HepG2 (cell line): ENCODE results near the gene WEE1. TPM values are rescaled to one million over a fixed set of nuclear protein-coding genes. Genes with fewer than 3 reads are reported as not detected.

Source experiments
- ESRRA ChIP-seq: sonication (generic); formaldehyde crosslinking; IDR thresholded peaks from 2 replicates; pipeline ENCODE4 v1.5.1; 2020; ENCODE audit warnings: mild to moderate bottlenecking, low read depth, missing genetic modification reagents
- TARDBP ChIP-seq: sonication (generic); formaldehyde crosslinking; IDR thresholded peaks from 2 replicates; pipeline ENCODE4 v1.8.0; 2022; ENCODE audit warnings: mild to moderate bottlenecking, missing genetic modification reagents
- ZMAT3 ChIP-seq: sonication (generic); formaldehyde crosslinking; conservative IDR thresholded peaks from 2 replicates; pipeline ENCODE4 v1.7.0; 2021; ENCODE audit warnings: missing genetic modification reagents
- polyA plus RNA-seq, 8 experiments: library from polyadenylated mRNA; depleted of rRNA in 3 of 8; stranded (reverse) in 7 of 8; unstranded in 1 of 8; fragments of >200 nt; fragmentation: Illumina TruSeq in 4 of 8; extraction: Trizol in 4 of 8; gene quantifications; 2 replicates each; pipeline versions ENCODE4 v1.2.1 to v1.2.3, GENCODE V29; 2011 to 2016; ENCODE audit warnings: low read depth in 4 of 8, missing spikeins in 1 of 8, mixed read lengths in 1 of 8; ENCODE audit not compliant: insufficient read depth in 1 of 8
- total RNA-seq, 5 experiments: library from RNA; depleted of rRNA; stranded (reverse); fragments of >200 nt; fragmentation: Illumina TruSeq; extraction: Trizol; gene quantifications; 2 replicates each; pipeline ENCODE4 v1.2.3, GENCODE V29; 2016; ENCODE audit warnings: low read depth in 1 of 5
- TF ChIP-seq, protein P1 (sequence below), 2 experiments: fragments of 450-650 bp in 1 of 2; sonication (generic) in 1 of 2; formaldehyde crosslinking in 1 of 2; IDR thresholded peaks; 2 replicates each; pipeline versions ENCODE4 v1.6.1 to v1.8.0; 2016 to 2022; ENCODE audit warnings: antibody characterized with exemption in 1 of 2, mild to moderate bottlenecking in 1 of 2, missing genetic modification reagents in 1 of 2
- TF ChIP-seq, protein P2 (sequence below): sonication (generic); formaldehyde crosslinking; IDR thresholded peaks from 2 replicates; pipeline ENCODE4 v1.4.0; 2020; ENCODE audit warnings: missing genetic modification reagents, borderline replicate concordance

WEE1 gene
- total and polyA plus RNA-seq, 2 of the 13 experiments (the other 11 are each of a cell fraction or from before 2014, with no cell fraction given): 31.4 to 63.7 TPM

DNA sequence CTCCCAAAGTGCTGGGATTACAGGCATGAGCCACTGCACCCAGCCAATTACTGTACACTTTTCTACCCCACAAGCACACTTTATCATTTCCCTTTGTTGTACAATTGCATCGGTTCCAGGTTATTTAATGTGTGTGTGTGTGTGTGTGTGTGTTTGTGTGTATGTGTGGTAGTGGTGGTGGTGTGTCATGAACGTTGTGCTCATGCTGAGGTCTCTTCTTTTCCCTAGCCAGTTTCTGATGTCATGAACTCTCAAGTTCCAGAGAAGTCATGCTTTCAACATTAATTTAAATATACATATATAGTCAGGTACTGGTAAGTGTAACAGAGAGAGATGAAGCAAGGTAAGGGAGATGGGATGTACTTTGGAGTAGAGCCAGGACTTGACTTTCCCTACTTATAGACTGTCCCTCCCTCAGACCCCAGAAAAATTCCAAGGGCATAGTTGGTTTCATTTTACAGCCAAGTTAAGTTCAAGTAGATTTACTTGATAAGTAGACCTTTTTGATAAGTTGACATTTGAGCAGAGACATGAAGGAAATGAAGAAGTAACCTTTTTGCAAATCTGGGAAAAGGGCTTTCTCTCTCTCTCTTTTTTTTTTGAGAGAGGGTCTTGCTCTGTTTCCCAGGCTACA is 42.7 kb downstream of the WEE1 start (continued):
- TF ChIP-seq, protein P1, sequence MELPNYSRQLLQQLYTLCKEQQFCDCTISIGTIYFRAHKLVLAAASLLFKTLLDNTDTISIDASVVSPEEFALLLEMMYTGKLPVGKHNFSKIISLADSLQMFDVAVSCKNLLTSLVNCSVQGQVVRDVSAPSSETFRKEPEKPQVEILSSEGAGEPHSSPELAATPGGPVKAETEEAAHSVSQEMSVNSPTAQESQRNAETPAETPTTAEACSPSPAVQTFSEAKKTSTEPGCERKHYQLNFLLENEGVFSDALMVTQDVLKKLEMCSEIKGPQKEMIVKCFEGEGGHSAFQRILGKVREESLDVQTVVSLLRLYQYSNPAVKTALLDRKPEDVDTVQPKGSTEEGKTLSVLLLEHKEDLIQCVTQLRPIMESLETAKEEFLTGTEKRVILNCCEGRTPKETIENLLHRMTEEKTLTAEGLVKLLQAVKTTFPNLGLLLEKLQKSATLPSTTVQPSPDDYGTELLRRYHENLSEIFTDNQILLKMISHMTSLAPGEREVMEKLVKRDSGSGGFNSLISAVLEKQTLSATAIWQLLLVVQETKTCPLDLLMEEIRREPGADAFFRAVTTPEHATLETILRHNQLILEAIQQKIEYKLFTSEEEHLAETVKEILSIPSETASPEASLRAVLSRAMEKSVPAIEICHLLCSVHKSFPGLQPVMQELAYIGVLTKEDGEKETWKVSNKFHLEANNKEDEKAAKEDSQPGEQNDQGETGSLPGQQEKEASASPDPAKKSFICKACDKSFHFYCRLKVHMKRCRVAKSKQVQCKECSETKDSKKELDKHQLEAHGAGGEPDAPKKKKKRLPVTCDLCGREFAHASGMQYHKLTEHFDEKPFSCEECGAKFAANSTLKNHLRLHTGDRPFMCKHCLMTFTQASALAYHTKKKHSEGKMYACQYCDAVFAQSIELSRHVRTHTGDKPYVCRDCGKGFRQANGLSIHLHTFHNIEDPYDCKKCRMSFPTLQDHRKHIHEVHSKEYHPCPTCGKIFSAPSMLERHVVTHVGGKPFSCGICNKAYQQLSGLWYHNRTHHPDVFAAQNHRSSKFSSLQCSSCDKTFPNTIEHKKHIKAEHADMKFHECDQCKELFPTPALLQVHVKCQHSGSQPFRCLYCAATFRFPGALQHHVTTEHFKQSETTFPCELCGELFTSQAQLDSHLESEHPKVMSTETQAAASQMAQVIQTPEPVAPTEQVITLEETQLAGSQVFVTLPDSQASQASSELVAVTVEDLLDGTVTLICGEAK (IDR thresholded peaks at IDR 0.05): no peak
- TF ChIP-seq, protein P1 (CRISPR knock-in tag; IDR thresholded peaks at IDR 0.05): no peak
- TF ChIP-seq TARDBP (CRISPR knock-in tag): no peak
- TF ChIP-seq, protein P2, sequence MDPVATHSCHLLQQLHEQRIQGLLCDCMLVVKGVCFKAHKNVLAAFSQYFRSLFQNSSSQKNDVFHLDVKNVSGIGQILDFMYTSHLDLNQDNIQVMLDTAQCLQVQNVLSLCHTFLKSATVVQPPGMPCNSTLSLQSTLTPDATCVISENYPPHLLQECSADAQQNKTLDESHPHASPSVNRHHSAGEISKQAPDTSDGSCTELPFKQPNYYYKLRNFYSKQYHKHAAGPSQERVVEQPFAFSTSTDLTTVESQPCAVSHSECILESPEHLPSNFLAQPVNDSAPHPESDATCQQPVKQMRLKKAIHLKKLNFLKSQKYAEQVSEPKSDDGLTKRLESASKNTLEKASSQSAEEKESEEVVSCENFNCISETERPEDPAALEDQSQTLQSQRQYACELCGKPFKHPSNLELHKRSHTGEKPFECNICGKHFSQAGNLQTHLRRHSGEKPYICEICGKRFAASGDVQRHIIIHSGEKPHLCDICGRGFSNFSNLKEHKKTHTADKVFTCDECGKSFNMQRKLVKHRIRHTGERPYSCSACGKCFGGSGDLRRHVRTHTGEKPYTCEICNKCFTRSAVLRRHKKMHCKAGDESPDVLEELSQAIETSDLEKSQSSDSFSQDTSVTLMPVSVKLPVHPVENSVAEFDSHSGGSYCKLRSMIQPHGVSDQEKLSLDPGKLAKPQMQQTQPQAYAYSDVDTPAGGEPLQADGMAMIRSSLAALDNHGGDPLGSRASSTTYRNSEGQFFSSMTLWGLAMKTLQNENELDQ (CRISPR knock-in tag): no peak
- TF ChIP-seq ESRRA: no peak
- TF ChIP-seq ZMAT3: no peak
